HG03064 (cell line): Measurements from ENCODE around the gene SCFD1.
"Not testable (repeated sequence)": the region's sequence is repeated elsewhere in the genome, so short reads cannot be mapped to it uniquely, and the experiment has no call there.

Experiments used
- ATAC-seq: cut with Tn5 transposase; IDR thresholded peaks from one replicate; pipeline ENCODE4 v1.9.1; 2021; ENCODE audit warnings: low read depth; ENCODE audit not compliant: unreplicated experiment

SCFD1 gene

DNA sequence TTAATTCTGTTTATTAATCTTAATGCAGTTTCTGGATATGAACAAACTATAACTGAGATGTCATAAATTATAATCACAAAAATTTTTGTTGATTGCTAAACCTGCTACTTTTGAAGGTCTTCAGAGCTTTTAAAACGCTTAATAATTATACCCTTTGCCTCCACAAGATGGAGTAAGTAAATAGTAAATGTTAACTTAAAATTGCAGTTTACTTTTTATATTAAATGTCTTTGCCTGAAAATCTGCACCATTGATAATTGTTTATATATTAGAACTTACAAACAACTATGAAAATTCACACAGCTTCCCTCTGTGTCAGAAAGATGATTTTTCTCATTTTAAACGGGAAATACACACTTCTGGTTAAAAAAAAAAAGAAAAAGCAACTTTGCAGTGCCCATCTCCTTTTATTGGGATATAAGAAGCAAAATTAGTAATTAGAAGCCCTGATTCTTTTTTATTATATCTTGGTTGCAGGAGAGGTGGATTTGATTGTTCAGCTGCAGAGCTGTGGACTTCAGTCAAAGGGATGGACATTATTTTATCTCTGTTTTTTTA lies 35.6 kb downstream of the SCFD1 start:
- ATAC-seq: no peak

DNA sequence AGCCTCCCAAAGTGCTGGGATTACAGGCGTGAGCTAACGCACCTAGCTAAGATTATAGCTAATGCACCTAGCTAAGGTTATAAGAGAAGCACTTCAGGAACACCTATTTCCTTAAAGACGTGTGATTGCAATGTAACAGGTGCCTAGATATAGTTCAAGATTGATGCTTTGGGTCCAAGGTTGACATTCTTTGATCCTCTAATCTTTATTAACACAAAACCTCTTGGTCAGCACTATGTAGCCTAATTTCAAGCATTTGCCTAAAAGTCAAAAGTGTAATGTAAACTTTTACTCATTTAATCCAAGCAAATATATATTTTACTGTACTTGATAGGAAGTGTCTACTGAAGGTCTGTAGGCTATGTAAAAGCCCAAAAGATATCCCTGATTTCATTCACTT lies 36.5 kb downstream of the SCFD1 start:
- ATAC-seq: no peak

GRCh38 chr14:30669594-30669993 lies 47.5 kb downstream of the SCFD1 start:
- no peak for ATAC-seq

- no peak for ATAC-seq
Observed at GRCh38 chr14:30673071-30673470, 51.0 kb downstream of the SCFD1 start.

DNA sequence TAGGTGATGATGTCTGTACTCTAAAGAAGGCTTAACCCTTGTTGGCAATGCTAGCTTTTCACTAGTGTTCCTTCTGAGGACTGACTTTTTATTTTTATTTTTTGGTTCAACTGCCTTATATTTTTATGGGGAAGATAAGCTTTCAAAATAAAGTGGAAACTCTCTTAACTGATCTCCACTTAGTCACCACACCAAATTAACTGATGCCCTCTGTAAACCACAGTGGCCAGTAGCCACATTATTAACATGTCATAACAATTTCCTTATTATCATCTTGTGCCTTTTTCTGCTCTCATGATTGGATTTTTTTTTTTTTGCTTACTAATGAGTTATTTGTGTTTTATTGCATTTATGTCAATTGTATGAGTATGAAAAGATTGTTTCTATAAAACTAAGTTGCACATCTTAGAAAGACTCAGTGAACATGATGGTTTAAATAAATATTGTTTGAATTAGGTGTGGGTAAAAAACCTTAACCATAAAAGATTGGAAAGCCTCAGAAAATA lies 56.9 kb downstream of the SCFD1 start:
- no peak for ATAC-seq

DNA sequence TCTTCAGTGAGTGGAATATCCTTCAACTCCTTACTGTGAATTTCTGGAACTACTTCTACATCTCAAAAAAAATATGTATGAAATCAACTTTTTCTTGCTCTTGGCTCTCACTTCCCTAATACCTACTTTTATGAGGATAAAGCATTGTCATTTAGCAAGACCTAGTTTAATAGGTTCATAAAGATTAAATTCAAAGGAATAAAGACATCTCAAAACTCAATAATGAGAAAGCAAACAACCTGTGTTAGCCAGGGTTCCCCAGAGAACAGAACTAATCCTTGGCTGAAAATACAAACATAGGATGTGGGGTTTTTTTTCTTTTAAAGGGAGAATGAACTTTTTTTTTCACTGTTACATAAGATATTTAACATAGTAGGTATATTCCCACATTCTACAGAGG lies 57.9 kb downstream of the SCFD1 start:
- ATAC-seq: no peak

DNA sequence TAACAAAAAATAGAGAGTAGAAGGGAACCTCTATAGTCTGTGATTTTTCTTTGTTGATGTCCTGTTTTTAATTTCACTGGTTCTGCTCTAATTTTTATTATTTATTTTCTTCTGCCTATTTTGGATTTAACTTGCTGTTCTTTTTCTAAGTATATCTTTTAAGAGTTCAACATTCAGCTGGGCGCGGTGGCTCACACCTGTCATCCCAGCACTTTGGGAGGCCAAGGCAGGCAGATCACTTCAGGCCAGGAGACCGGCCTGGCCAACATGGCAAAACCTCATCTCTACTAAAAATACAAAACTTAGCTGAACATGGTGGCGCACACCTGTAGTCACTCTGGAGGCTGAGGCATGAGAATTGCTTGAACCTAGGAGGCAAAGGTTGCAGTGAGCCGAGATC lies 58.7 kb downstream of the SCFD1 start:
- ATAC-seq: not testable (repeated sequence)

DNA sequence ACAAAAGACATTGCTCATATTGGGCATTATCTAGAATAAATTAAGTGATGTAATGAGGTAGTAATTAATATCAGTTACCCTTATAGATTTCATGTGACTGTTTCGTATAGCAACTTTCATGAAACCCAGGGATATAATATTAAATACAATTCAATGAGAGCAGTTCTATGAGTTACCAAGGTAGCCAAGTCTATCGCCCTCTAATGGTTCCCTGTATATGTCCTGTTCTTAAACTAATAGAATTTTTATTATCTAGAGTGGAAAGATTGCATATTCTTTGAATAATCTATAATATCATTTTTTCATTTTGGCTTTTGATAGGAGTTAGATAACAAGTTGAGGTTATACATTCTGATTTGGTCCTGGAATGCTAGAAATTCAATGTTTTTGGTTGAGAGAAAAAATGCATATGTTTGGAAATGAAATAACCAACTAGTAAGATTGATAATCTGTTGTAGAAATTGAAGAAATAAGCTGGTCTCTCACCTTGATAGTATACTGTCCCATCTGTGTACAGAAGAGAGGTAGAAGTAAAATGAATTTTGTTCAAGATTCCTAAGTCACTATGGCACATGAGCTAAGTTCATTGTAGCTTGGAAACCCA lies 59.7 kb downstream of the SCFD1 start:
- no peak for ATAC-seq

- ATAC-seq: not testable (repeated sequence)
Observed at GRCh38 chr14:30690487-30691355, 68.6 kb downstream of the SCFD1 start.

DNA sequence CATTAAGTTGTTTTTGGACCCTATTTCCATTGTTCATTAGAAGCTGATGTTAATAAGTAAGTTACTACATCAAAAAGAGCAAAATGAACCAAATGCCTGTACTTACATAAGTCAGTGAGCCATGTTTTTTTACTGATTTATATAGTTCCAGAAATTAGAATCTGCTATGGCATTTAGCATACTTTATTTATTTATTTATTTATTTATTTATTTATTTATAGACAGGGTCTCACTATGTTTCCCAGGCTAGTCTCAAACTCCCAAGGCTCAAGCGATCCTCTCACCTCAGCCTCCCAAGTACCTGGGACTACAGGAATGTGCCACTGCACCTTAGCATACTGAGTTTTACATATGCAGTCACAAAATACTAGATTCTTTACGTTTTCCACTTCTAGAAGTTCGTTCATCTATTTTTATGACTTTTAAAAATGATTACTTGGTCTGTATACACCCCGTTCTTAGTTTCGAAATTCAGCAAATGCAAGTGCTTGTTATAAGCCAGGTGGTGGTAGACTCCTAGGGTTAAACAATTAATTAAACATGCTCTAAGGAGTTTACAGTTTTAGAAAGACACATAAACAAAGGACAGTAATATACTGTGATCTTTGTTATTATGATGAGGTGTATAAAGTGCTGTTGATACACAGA lies 69.8 kb downstream of the SCFD1 start:
- ATAC-seq: no peak

DNA sequence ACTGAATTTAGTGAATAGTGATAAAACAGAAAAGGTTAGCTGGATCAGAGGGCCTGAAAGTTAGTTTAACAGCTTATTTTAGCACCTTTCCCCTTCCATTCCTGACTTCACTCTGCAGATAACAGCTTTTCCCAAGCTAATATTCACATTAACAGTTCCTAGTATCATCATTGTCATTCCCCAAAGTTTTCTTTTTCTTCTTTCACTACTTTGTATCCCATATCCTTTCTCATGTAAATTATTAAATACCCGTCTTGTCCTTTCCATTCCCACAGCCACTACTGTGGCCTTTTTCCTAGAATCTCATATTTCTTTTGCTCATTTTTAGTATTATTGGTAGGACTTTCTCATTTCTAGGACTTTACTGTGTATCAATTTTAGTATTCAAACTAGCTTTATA lies 70.5 kb downstream of the SCFD1 start:
- no peak for ATAC-seq

DNA sequence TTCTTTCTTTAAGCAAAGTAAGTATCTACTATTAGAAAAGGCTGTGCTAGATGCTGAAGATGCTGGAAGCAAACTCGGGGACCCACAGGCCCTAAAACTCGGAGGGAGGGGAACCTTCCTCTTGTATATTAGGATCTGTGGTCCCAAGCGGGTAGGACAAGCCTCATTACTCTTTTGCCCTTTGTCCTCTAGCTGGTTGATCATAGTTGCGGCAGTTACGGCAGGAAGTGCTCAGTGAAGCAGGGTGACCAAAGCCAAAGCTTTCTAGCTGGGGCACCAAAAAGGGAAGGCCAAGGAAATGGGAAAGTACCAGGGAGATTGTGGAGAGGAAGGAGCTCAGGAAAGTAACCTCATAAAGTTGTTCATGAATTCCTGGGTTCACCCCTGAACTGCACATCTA lies 76.3 kb downstream of the SCFD1 start:
- no peak for ATAC-seq

GRCh38 chr14:30706704-30707103 lies 84.6 kb downstream of the SCFD1 start:
- no peak for ATAC-seq

DNA sequence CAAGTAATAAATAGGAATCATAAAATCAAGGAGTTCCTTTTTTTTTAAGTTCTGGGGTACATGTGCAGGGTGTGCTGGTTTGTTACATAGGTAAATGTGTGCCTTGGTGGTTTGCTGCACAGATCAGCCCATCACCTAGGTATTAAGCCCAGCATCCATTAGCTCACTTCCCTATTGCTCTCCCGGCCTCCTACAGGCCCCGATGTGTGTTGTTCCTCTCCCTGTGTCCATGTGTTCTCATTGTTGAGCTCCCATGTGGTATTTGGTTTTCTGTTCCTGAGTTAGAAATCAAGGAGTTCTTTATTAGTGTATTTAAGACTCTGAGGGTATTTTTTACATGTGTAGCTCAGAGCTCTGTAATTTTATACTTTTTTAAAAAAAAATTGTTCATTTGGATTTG lies 86.0 kb downstream of the SCFD1 start:
- ATAC-seq: no peak

DNA sequence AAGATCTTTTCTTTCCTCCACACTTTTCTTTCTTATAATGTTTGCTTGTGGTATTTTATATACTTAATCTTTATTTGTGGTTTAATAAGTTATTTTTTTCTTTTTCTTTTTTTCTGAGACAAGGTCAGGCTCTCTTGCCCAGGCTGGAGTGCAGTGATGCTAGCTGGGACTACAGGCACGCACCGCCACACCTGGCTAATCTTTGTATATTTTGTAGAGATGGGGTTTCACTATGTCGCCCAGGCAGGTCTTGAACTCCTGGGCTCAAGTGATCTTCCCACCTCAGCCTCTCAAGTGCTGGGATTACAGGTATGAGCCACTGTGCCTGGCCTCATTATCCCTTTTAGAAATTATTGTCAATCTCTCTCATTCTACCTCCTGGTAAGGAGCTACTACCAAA lies 87.1 kb downstream of the SCFD1 start:
- ATAC-seq: no peak

GRCh38 chr14:30710876-30711275 lies 88.8 kb downstream of the SCFD1 start:
- no peak for ATAC-seq

DNA sequence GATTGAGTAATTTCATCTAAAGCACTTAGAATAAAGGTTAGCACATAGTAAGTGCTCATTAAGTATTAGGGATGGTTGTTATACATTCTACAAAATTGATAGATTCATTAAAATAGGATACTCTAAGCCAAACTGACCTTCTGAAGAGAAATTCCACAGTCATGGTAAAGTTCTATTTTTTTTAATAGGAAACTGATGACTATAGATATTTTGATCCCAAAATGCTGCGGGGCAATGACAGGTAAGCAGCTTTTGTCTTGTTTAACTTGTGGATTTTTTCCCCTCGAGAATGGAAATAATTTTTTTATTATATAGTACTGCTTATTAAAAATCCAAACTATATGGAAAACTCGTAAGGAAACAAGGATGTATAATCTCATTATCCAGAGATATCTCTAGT lies 97.0 kb downstream of the SCFD1 start:
- no peak for ATAC-seq

DNA sequence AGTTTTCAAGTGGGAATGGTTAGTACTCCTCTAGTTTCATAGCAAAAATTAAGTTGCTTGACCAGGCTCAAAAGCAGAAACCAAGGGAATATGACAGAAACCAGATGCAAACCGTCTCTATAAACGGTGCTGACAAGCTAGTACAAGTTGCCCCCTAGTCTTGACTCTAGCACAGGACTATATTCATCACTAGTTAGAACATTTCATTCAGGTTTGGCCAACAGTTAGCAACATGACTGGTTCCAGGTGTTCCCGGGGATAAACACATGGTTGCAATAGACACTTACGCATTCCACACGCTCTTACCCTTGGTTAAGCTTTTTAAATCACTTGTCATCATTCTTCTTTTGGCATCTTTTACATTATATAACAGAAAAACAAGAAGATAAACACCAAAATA lies 103.6 kb downstream of the SCFD1 start:
- no peak for ATAC-seq

DNA sequence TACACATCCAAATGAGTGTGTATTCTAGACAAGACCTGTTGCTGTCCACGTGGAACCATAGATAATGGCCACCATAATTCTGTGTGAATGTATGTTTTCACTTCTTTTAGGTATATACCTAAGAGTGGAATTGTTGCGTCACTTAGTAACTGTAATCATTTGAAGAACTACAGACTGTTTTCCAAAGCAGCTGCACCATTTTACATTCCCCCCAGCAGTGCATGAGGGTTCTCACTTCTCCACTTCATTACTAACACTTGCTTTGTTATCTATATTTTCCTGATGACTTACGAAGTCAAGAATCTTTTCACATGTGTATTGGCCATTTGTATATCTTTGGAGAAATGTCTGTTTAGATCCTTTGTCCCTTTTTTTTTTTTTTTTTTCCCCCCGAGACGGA lies 106.4 kb downstream of the SCFD1 start:
- no peak for ATAC-seq

- ATAC-seq: no peak
Observed at GRCh38 chr14:30737916-30738315, 115.8 kb downstream of the SCFD1 start.

DNA sequence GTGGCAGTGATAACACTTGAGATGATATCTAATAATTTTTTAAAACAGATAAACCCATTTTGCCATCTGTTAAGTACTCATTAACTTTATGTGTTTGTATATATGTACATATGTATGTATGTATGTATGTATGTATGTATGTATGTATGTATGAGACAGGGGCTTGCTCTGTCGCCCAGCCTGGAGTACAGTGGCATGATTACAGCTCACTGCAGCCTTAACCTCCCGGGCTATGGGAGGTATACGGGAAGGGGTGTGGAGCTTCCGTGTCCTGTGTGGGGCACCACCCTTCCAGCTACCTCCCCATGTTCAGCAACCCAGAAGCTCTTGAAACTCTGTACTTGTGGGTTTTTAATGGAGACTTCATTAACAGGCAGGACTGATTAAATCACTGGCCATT lies 116.9 kb downstream of the SCFD1 start:
- ATAC-seq: no peak
